ENCODE results near the gene PPM1E.

PPM1E gene

GRCh38 chr17:58889928-58890327 lies 134.3 kb downstream of the PPM1E start:
- no peak overlapping the region for H2AFZ ChIP-seq (ENCODE audit: low read depth, low read length, severe bottlenecking)
- no peak overlapping the region for H3K9ac ChIP-seq (ENCODE audit: low read length)
- H3K4me2 ChIP-seq (ENCODE audit: low read depth, low read length, poor library complexity, severe bottlenecking) = no peak overlapping the region
- no peak overlapping the region for H3K4me3 ChIP-seq (ENCODE audit: insufficient read depth, low read length, poor library complexity, severe bottlenecking)
- H4K20me1 ChIP-seq (ENCODE audit: low read depth, low read length) = no peaks in the 10 kb centered on the region
- H3K79me2 ChIP-seq (ENCODE audit: insufficient read depth, low read length) = no peaks in the 10 kb centered on the region
- TF ChIP-seq EZH2phosphoT487 (conservative IDR thresholded peaks at IDR 0.05; ENCODE audit: low read length) = no peak
- TF ChIP-seq, protein P1, sequence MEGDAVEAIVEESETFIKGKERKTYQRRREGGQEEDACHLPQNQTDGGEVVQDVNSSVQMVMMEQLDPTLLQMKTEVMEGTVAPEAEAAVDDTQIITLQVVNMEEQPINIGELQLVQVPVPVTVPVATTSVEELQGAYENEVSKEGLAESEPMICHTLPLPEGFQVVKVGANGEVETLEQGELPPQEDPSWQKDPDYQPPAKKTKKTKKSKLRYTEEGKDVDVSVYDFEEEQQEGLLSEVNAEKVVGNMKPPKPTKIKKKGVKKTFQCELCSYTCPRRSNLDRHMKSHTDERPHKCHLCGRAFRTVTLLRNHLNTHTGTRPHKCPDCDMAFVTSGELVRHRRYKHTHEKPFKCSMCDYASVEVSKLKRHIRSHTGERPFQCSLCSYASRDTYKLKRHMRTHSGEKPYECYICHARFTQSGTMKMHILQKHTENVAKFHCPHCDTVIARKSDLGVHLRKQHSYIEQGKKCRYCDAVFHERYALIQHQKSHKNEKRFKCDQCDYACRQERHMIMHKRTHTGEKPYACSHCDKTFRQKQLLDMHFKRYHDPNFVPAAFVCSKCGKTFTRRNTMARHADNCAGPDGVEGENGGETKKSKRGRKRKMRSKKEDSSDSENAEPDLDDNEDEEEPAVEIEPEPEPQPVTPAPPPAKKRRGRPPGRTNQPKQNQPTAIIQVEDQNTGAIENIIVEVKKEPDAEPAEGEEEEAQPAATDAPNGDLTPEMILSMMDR (IDR thresholded peaks at IDR 0.05; ENCODE audit: insufficient read depth, low read length, poor library complexity, severe bottlenecking) = no peak
- H3F3A ChIP-seq (ENCODE audit: insufficient read depth) = no peaks in the 10 kb centered on the region
- H3K36me3 ChIP-seq (ENCODE audit: low read length) = no peaks in the 10 kb centered on the region
- no peaks in the 10 kb centered on the region for H3K9me2 ChIP-seq (replicated peaks; ENCODE audit: insufficient read depth, low read length)
- no peaks in the 10 kb centered on the region for H3K27me3 ChIP-seq (ENCODE audit: low read length)
- no peaks in the 10 kb centered on the region for H3K9me3 ChIP-seq (ENCODE audit: insufficient read depth, low read length)
- no peak overlapping the region for H3K27ac ChIP-seq (ENCODE audit: low read depth, low read length)

DNA sequence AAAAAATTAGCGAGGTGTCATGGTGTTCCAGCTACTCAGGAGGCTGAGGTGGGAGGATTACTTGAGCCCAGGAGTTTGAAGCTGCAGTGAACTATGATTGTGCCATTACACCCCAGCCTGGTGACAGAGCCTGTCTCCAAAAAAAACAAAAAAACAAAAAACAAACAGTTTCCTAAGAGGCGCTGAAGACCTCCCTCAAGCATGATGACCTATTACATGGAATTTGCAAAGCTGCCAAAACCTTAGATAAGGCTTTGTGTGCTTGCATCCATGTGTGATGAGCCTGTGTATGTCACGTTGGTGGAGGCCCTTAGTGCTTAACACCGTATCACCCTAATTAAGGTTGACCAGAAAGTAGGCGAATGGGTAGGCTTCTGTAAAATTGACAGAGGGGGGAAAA lies 143.5 kb downstream of the PPM1E start:
- no peaks in the 10 kb centered on the region for H3K27me3 ChIP-seq (ENCODE audit: low read length)
- H3K9me2 ChIP-seq (replicated peaks; ENCODE audit: insufficient read depth, low read length) = no peaks in the 10 kb centered on the region
- H3K27ac ChIP-seq (ENCODE audit: low read depth, low read length) = no peak overlapping the region
- H3K4me3 ChIP-seq (ENCODE audit: insufficient read depth, low read length, poor library complexity, severe bottlenecking) = no peak overlapping the region
- no peaks in the 10 kb centered on the region for H3F3A ChIP-seq (ENCODE audit: insufficient read depth)
- H3K9ac ChIP-seq (ENCODE audit: low read length) = no peak overlapping the region
- H3K36me3 ChIP-seq (ENCODE audit: low read length) = no peaks in the 10 kb centered on the region
- TF ChIP-seq, protein P1 (IDR thresholded peaks at IDR 0.05; ENCODE audit: insufficient read depth, low read length, poor library complexity, severe bottlenecking) = no peak
- no peak for TF ChIP-seq EZH2phosphoT487 (conservative IDR thresholded peaks at IDR 0.05; ENCODE audit: low read length)
- H3K4me2 ChIP-seq (ENCODE audit: low read depth, low read length, poor library complexity, severe bottlenecking) = no peak overlapping the region
- H3K9me3 ChIP-seq (ENCODE audit: insufficient read depth, low read length) = no peaks in the 10 kb centered on the region
- H4K20me1 ChIP-seq (ENCODE audit: low read depth, low read length) = no peaks in the 10 kb centered on the region
- H2AFZ ChIP-seq (ENCODE audit: low read depth, low read length, severe bottlenecking) = no peak overlapping the region
- no peaks in the 10 kb centered on the region for H3K79me2 ChIP-seq (ENCODE audit: insufficient read depth, low read length)

DNA sequence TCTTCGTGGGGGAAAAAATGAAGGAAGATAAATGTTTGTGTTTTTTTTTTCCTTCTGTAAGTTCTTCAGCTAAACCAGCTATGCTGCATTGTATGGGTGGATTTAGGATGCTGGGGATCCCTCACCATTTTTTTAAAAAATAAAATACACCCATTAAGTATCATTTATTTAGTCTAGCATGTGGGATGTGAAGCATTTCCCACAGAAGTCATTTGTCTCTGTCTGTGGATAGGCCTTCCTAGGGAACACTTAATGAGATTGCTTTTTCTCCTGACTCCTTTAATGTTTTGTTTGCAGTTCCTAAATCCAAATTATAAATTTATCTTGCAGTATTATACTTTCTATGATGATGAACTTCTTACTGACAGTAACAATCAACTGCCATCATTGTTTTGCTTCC lies 146.7 kb downstream of the PPM1E start:
- no peaks in the 10 kb centered on the region for H3K36me3 ChIP-seq (ENCODE audit: low read length)
- no peak overlapping the region for H3K9ac ChIP-seq (ENCODE audit: low read length)
- no peak overlapping the region for H3K4me2 ChIP-seq (ENCODE audit: low read depth, low read length, poor library complexity, severe bottlenecking)
- no peaks in the 10 kb centered on the region for H4K20me1 ChIP-seq (ENCODE audit: low read depth, low read length)
- TF ChIP-seq, protein P1 (IDR thresholded peaks at IDR 0.05; ENCODE audit: insufficient read depth, low read length, poor library complexity, severe bottlenecking) = no peak
- TF ChIP-seq EZH2phosphoT487 (conservative IDR thresholded peaks at IDR 0.05; ENCODE audit: low read length) = no peak
- no peaks in the 10 kb centered on the region for H3K9me3 ChIP-seq (ENCODE audit: insufficient read depth, low read length)
- no peak overlapping the region for H3K4me3 ChIP-seq (ENCODE audit: insufficient read depth, low read length, poor library complexity, severe bottlenecking)
- H2AFZ ChIP-seq (ENCODE audit: low read depth, low read length, severe bottlenecking) = no peak overlapping the region
- no peaks in the 10 kb centered on the region for H3F3A ChIP-seq (ENCODE audit: insufficient read depth)
- no peak overlapping the region for H3K27ac ChIP-seq (ENCODE audit: low read depth, low read length)
- no peaks in the 10 kb centered on the region for H3K9me2 ChIP-seq (replicated peaks; ENCODE audit: insufficient read depth, low read length)
- H3K27me3 ChIP-seq (ENCODE audit: low read length) = no peaks in the 10 kb centered on the region
- H3K79me2 ChIP-seq (ENCODE audit: insufficient read depth, low read length) = no peaks in the 10 kb centered on the region
